ENCODE results near the gene CDCP2. TPM values are rescaled to one million over a fixed set of nuclear protein-coding genes. Genes with fewer than 3 reads are reported as not detected.

CDCP2 gene
- total RNA-seq, 5 donors from 2014 or later (not counting 1 experiment from before 2014, with no cell fraction given) = 0.25 to 0.35 (median 0.35) TPM; not detected in 2

- WGBS (ENCODE audit: insufficient coverage) = 74% methylated on average over 7 of the region's 7 CpGs
- Histone ChIP-seq H3K4me3 (ENCODE audit: control insufficient read depth in 1 of 2, extremely low read depth in 1 of 2, low read length in 1 of 2) (no peak overlapping the region), H3K4me1 (ENCODE audit: control insufficient read depth in 1 of 2, extremely low read depth in 1 of 2, insufficient read depth in 2 of 2, low read length in 2 of 2) (no peaks in the 10 kb centered on the region), H3K27ac (ENCODE audit: low read length) (no peak overlapping the region), H3K36me3 (ENCODE audit: control insufficient read depth in 2 of 2, extremely low read depth in 1 of 2, insufficient read depth in 1 of 2, low read length in 1 of 2) (no peaks in the 10 kb centered on the region), H3K27me3 (replicated peaks in 1 of 2; ENCODE audit: control insufficient read depth in 2 of 2, extremely low read depth in 1 of 2, insufficient read depth in 2 of 2, low read length in 1 of 2) (peaks cover 0 to 9% of the 10 kb centered on the region in 2 experiments), H3K9me3 (no peaks in the 10 kb centered on the region)
- H3K4me3 Mint-ChIP-seq = no peak overlapping the region
- no peak overlapping the region for H3K27ac Mint-ChIP-seq
- no peak for ATAC-seq (replicated peaks in 1 of 4)
- no peaks in the 10 kb centered on the region for H3K4me1 Mint-ChIP-seq
- H3K27me3 Mint-ChIP-seq = no peaks in the 10 kb centered on the region
- ChIA-PET CTCF (no interaction called here), POLR2A (no interaction called here)
- H3K9me3 Mint-ChIP-seq = no peaks in the 10 kb centered on the region
- no peaks in the 10 kb centered on the region for H3K36me3 Mint-ChIP-seq
- DNase-seq = no peak
These were observed 4.2 kb upstream of the CDCP2 start for GRCh38 chr1:54156986-54157385.

- ChIA-PET POLR2A (no interaction called here), CTCF (no interaction called here)
- Histone ChIP-seq H3K9me3 (no peaks in the 10 kb centered on the region), H3K4me1 (ENCODE audit: control insufficient read depth in 1 of 2, extremely low read depth in 1 of 2, insufficient read depth in 2 of 2, low read length in 2 of 2) (no peaks in the 10 kb centered on the region), H3K27me3 (replicated peaks in 1 of 2; ENCODE audit: control insufficient read depth in 2 of 2, extremely low read depth in 1 of 2, insufficient read depth in 2 of 2, low read length in 1 of 2) (peaks cover 0 to 13% of the 10 kb centered on the region in 2 experiments), H3K27ac (ENCODE audit: low read length) (no peak overlapping the region), H3K36me3 (ENCODE audit: control insufficient read depth in 2 of 2, extremely low read depth in 1 of 2, insufficient read depth in 1 of 2, low read length in 1 of 2) (no peaks in the 10 kb centered on the region), H3K4me3 (ENCODE audit: control insufficient read depth in 1 of 2, extremely low read depth in 1 of 2, low read length in 1 of 2) (no peak overlapping the region)
- no peaks in the 10 kb centered on the region for H3K4me1 Mint-ChIP-seq
- no peaks in the 10 kb centered on the region for H3K27me3 Mint-ChIP-seq
- no peaks in the 10 kb centered on the region for H3K9me3 Mint-ChIP-seq
- H3K4me3 Mint-ChIP-seq = no peak overlapping the region
- DNase-seq (no peak), ATAC-seq (replicated peaks in 1 of 4) (no peak)
- no peaks in the 10 kb centered on the region for H3K36me3 Mint-ChIP-seq
- 57% methylated on average over 1 of the region's 3 CpGs for WGBS (ENCODE audit: insufficient coverage)
- H3K27ac Mint-ChIP-seq = no peak overlapping the region
These were observed 3.4 kb upstream of the CDCP2 start for GRCh38 chr1:54156201-54156600.

- H3K36me3 ChIP-seq (ENCODE audit: control insufficient read depth in 2 of 2, extremely low read depth in 1 of 2, insufficient read depth in 1 of 2, low read length in 1 of 2) = no peaks in the 10 kb centered on the region
- Mint-ChIP-seq H3K27me3 (no peaks in the 10 kb centered on the region), H3K4me1 (peaks cover 0 to 5% (median 4%) of the 10 kb centered on the region in 3 donors), H3K27ac (no peak overlapping the region), H3K9me3 (no peaks in the 10 kb centered on the region), H3K36me3 (no peaks in the 10 kb centered on the region), H3K4me3 (no peak overlapping the region)
- no peaks in the 10 kb centered on the region for H3K9me3 ChIP-seq
- no peak overlapping the region for H3K27ac ChIP-seq (ENCODE audit: low read length)
- H3K4me1 ChIP-seq (ENCODE audit: control insufficient read depth in 1 of 2, extremely low read depth in 1 of 2, insufficient read depth in 2 of 2, low read length in 2 of 2) = peaks cover 0 to 6% of the 10 kb centered on the region in 2 experiments
- POLR2A ChIA-PET = no interaction called here
- CTCF ChIA-PET = no interaction called here
- no peak for ATAC-seq (replicated peaks in 1 of 4)
- no peak for DNase-seq
- peaks cover 0 to 4% of the 10 kb centered on the region in 2 experiments for H3K27me3 ChIP-seq (replicated peaks in 1 of 2; ENCODE audit: control insufficient read depth in 2 of 2, extremely low read depth in 1 of 2, insufficient read depth in 2 of 2, low read length in 1 of 2)
- H3K4me3 ChIP-seq (ENCODE audit: control insufficient read depth in 1 of 2, extremely low read depth in 1 of 2, low read length in 1 of 2) = no peak overlapping the region
- WGBS (ENCODE audit: insufficient coverage) = 85% methylated on average over 13 of the region's 19 CpGs
These were observed 987 bp upstream of the CDCP2 start for GRCh38 chr1:54153535-54154439.

- H3K4me3 Mint-ChIP-seq = no peak overlapping the region
- H3K27ac Mint-ChIP-seq = no peak overlapping the region
- 89% methylated on average over 5 of the region's 5 CpGs for WGBS (ENCODE audit: insufficient coverage)
- H3K9me3 ChIP-seq = no peaks in the 10 kb centered on the region
- peaks cover 0 to 6% of the 10 kb centered on the region in 2 experiments for H3K4me1 ChIP-seq (ENCODE audit: control insufficient read depth in 1 of 2, extremely low read depth in 1 of 2, insufficient read depth in 2 of 2, low read length in 2 of 2)
- POLR2A ChIA-PET = no interaction called here
- no peak overlapping the region for H3K27ac ChIP-seq (ENCODE audit: low read length)
- no peaks in the 10 kb centered on the region for H3K9me3 Mint-ChIP-seq
- H3K27me3 ChIP-seq (replicated peaks in 1 of 2; ENCODE audit: control insufficient read depth in 2 of 2, extremely low read depth in 1 of 2, insufficient read depth in 2 of 2, low read length in 1 of 2) = peaks cover 0 to 4% of the 10 kb centered on the region in 2 experiments
- DNase-seq (no peak), ATAC-seq (replicated peaks in 1 of 4) (no peak)
- no peak overlapping the region for H3K4me3 ChIP-seq (ENCODE audit: control insufficient read depth in 1 of 2, extremely low read depth in 1 of 2, low read length in 1 of 2)
- no peaks in the 10 kb centered on the region for H3K36me3 Mint-ChIP-seq
- no peaks in the 10 kb centered on the region for H3K27me3 Mint-ChIP-seq
- H3K36me3 ChIP-seq (ENCODE audit: control insufficient read depth in 2 of 2, extremely low read depth in 1 of 2, insufficient read depth in 1 of 2, low read length in 1 of 2) = no peaks in the 10 kb centered on the region
- CTCF ChIA-PET = no interaction called here
- H3K4me1 Mint-ChIP-seq = peaks cover 0 to 5% (median 4%) of the 10 kb centered on the region in 3 donors
These were observed 1.8 kb downstream of the CDCP2 start for GRCh38 chr1:54151013-54151412.

GRCh38 chr1:54149734-54150133, 3.1 kb downstream of the CDCP2 start:
- no peak overlapping the region for H3K27ac ChIP-seq (ENCODE audit: low read length)
- Mint-ChIP-seq H3K27me3 (no peaks in the 10 kb centered on the region), H3K27ac (no peak overlapping the region), H3K4me1 (peaks cover 0 to 5% (median 4%) of the 10 kb centered on the region in 3 donors), H3K9me3 (no peaks in the 10 kb centered on the region), H3K36me3 (no peaks in the 10 kb centered on the region), H3K4me3 (no peak overlapping the region)
- no peaks in the 10 kb centered on the region for H3K9me3 ChIP-seq
- no peaks in the 10 kb centered on the region for H3K36me3 ChIP-seq (ENCODE audit: control insufficient read depth in 2 of 2, extremely low read depth in 1 of 2, insufficient read depth in 1 of 2, low read length in 1 of 2)
- DNase-seq = no peak
- H3K4me1 ChIP-seq (ENCODE audit: control insufficient read depth in 1 of 2, extremely low read depth in 1 of 2, insufficient read depth in 2 of 2, low read length in 2 of 2) = peaks cover 0 to 6% of the 10 kb centered on the region in 2 experiments
- peaks cover 0 to 4% of the 10 kb centered on the region in 2 experiments for H3K27me3 ChIP-seq (replicated peaks in 1 of 2; ENCODE audit: control insufficient read depth in 2 of 2, extremely low read depth in 1 of 2, insufficient read depth in 2 of 2, low read length in 1 of 2)
- H3K4me3 ChIP-seq (ENCODE audit: control insufficient read depth in 1 of 2, extremely low read depth in 1 of 2, low read length in 1 of 2) = no peak overlapping the region
- ATAC-seq (replicated peaks in 1 of 4) = no peak
- ChIA-PET CTCF (no interaction called here), POLR2A (no interaction called here)
- 50% methylated on average over 1 of the region's 3 CpGs for WGBS (ENCODE audit: insufficient coverage)

- Mint-ChIP-seq H3K27me3 (no peaks in the 10 kb centered on the region), H3K4me1 (no peaks in the 10 kb centered on the region), H3K9me3 (no peaks in the 10 kb centered on the region), H3K36me3 (no peaks in the 10 kb centered on the region), H3K4me3 (no peak overlapping the region), H3K27ac (no peak overlapping the region)
- 88% methylated on average over 8 of the region's 11 CpGs for WGBS (ENCODE audit: insufficient coverage)
- no peak overlapping the region for H3K4me3 ChIP-seq (ENCODE audit: control insufficient read depth in 1 of 2, extremely low read depth in 1 of 2, low read length in 1 of 2)
- DNase-seq = no peak
- ChIA-PET POLR2A (interaction anchor here in 1 of 2 donors (0.5 kb wide), 1 partner anchor 158 kb away, joined by 3 read pairs; no protein-coding TSS in a partner anchor), CTCF (no interaction called here)
- no peaks in the 10 kb centered on the region for H3K9me3 ChIP-seq
- no peaks in the 10 kb centered on the region for H3K36me3 ChIP-seq (ENCODE audit: control insufficient read depth in 2 of 2, extremely low read depth in 1 of 2, insufficient read depth in 1 of 2, low read length in 1 of 2)
- ATAC-seq (replicated peaks in 1 of 4) = no peak
- H3K27ac ChIP-seq (ENCODE audit: low read length) = no peak overlapping the region
- H3K4me1 ChIP-seq (ENCODE audit: control insufficient read depth in 1 of 2, extremely low read depth in 1 of 2, insufficient read depth in 2 of 2, low read length in 2 of 2) = peaks cover 0 to under 1% of the 10 kb centered on the region in 2 experiments
- peaks cover 0 to 5% of the 10 kb centered on the region in 2 experiments for H3K27me3 ChIP-seq (replicated peaks in 1 of 2; ENCODE audit: control insufficient read depth in 2 of 2, extremely low read depth in 1 of 2, insufficient read depth in 2 of 2, low read length in 1 of 2)
These were observed 8.4 kb downstream of the CDCP2 start for GRCh38 chr1:54144366-54144765.
